HG02943 (cell line): Measurements from ENCODE around the gene SCMH1.

Experiments used
- ATAC-seq: cut with Tn5 transposase; IDR thresholded peaks from one replicate; pipeline ENCODE4 v1.9.1; 2021; ENCODE audit warnings: mild to moderate bottlenecking, low read depth, moderate library complexity; ENCODE audit not compliant: unreplicated experiment

SCMH1 gene

DNA sequence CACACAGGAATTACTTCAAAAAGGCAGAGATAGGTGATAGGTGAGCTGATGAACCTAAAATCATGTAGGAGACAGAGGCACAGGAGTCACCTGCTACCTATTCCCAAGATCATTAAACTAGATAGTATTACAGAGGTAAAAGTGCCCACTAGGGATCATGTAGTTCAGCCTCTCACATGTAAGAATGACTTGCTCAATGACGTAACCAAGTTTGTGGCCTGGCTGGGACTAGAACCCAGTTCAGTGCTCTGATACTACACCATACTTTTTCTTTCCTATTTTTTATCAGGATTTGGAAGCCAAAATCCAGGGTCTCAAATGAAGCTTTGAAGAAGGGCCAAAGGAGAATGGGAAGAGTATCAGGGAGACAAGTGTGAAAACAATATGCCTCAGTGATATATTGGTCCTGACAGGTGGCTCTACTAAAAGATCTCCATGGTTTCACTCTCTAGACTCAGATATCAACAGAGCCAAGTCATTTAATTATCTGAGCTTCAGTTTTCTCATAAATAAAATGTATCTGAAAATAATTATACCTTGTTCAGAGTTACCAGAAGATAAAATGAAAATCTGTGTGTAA, 133.3 kb downstream of the SCMH1 start:
- no peak for ATAC-seq

DNA sequence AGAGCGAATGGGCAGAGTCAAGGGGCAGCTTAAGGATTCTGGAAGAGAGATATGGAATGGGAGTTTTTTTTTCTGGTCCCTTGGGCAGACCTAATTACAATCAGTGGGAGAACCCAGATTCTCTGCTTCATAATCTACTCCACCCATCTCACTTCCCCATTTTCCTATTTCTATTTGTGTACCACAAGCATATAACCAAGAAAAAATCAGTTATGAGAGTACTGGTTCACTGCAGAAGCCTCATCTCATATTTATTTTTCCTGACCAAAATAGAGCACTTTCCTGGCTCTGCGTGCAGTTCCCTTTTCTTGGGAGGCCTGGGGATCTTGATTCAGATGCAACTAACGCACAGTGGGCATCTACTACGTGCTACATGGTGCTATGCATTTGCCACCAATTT, 138.3 kb downstream of the SCMH1 start:
- no peak for ATAC-seq

DNA sequence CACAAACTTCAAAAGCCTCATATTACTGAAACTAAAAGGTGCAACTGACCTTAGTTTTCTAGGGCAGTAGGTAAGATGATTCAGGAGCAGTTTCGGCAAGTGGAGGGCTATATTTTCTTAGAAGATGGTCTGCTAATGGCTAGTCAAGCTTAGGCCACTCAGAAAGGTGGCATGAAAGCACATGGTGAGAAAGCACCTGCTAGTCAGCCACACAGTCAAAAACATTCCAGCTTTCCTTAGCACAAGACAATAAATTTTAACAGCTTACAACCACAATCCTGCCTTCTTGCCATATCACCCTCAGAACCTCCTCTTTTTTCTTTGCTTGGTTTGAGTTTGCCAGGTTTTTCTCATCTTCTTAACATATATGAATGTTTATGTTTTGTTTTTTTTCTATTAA, 139.5 kb downstream of the SCMH1 start:
- no peak for ATAC-seq

DNA sequence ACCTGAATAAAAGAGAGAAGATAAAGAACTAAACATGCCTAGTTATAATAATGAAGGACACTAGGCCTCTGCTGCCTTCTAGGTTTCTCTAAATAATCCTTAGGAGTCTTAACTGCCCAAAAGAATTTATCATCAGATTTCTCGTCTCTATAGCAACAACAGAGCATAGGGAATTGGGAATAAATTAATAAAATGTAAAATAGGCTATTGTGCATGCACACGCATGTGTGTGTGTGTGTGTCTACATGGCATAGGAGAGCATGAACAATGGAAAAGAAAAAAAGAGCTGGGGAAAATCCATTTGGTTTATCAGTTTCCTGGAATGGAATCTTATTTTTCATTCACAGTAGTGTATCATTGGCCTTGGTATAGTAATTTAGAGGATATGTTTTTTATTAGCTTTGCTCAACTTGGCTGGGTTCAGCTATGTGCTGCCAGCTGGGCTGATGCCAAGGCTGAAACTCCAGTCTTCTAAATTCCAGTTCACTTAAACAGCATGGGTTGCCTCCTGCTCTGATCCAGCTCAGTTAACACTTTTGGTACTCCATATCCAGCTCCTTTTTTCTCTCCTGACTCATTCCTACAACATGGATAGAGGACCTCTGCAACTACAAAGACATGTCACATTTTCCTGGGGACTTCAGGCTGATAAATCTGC, 140.0 kb downstream of the SCMH1 start:
- ATAC-seq = no peak

DNA sequence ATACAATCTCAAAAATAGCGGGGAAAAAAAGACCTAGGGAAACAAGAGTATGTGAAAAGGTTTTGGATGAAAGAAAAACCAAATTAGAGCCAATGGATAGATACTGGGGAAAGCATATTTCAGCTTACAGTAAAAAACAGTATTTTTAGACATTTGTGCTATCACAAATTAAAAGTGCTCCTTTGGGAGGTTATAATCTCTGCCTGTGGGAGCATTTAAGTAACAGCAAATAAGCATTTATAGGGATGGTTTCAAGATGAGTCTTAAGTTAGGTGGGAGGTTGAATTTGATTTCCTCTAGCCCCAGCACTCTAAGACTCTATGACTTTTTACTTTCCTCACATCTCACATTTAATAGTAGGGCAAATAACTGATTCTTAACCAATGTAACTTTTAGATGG, 141.0 kb downstream of the SCMH1 start:
- ATAC-seq = no peak

DNA sequence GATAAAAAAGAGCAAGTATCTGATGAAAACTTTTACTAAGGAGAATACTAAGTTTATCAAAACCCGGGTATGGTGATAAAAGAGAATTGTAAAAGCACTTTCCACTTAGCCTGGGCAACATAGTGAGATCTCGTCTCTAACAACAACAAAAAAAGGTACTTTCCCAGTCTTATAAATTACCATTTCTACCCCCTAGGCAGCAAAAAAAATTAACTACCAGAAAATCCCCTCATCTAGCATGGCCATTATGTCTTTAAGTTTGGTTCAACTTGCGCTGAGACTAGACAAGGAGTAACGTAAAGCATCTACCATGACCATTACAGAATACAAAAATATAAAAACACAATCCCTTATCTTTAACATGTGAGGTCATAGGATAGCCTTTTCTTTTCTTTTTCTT, 141.9 kb downstream of the SCMH1 start:
- ATAC-seq = no peak

DNA sequence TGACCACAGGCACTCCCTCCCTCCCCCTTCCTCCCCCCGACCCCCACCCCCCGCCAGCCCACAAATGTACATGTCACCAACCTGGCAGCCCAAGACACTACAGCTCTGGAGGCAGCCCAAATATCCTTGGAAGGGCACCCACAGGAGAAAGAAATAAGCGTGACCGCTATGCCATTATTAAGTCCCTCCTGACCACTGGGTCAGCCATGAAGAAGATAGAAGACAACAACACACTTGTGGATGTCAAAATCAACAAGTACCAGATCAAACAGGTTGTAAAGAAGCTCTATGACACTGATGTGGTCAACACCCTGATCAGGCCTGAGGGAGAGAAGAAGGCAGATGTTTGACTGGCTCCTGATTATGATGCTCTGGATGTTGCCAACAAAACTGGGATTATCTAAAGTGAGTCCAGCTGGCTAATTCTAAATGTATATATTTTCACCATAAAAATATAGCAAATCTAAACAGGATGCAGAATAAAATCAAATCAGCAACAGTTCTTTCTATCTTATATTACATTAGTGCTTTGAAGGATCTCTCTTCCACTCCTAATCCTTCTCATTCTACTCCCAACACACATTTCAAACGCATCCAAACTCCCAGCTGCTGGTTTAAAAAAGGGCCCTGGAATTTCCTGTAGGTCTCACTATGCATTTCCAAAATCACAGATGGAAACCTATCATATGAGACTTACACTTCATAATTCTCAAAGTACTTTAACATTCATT, 143.2 kb downstream of the SCMH1 start:
- no peak for ATAC-seq

DNA sequence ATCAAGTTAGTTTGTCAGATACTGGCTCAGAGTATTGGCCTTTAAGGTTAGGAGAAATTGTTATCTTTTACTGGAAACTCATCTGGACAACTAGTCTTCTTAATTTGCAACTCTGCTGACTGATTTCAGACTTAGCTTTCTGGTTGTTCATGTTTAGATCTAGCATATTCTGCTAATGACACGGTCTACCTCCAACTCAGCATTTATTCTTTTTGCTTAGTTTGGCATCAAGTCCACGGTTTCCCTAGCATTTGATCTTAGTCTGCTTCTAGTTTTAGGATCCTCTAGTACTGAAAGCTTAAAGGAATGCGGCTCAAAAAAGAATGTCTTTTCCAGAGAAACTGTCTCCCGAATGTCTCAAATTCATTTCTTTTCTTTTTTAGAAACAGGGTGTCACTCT, 145.0 kb downstream of the SCMH1 start:
- ATAC-seq = no peak

DNA sequence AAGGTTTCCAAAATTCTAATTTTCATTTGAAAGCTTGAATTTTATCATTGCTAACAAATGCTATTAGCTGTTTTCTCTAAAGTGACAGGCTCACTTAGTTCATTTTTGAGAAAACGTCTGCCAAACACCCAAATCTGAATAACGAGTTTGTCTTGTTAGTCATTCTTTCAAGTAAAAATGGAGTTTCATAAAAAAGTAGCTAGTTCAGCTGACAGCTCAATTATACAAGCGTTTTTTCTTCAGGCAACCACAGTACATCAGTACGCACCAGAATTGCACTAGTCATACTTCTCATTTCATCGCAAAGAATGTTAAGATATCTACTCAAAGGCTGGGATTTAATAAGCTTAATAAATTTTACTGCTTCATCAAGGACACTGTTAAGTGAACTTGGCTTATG, 148.3 kb downstream of the SCMH1 start:
- no peak for ATAC-seq

DNA sequence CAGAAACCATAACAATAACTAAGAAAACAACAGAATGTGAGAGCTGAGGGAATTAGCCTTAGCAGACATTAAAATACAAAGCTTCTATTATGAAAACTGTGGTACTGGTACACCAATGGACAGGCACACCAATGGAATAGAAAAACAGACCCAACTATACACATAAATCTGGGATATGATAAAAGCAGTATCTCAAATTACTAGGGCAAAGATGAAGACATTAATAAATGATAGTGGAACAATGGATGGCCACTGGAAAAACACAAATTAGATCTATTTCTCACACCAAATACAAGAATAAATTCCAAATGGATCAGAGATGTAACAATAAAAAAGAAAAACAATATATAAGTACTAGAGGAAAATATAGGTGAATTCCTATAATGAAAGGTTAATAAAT, 155.2 kb downstream of the SCMH1 start:
- ATAC-seq = no peak

DNA sequence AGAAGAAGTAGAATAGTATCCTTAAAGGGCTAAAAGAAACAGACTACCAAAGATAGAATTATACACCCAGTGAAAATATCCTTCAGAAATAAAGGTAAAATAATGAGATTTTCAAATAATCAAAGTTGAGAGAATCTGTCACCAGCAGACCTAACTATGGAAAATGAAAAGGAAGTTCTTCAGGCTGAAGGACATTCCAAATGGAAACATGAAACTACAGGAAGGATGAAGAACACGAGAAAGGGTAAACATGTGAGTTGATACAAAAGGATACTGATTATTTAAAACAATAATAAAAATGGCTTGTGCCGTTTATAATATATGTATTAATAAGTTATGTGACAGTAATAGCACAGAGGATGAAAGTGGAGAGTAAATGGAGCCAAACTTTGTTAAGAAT, 163.5 kb downstream of the SCMH1 start:
- no peak for ATAC-seq

DNA sequence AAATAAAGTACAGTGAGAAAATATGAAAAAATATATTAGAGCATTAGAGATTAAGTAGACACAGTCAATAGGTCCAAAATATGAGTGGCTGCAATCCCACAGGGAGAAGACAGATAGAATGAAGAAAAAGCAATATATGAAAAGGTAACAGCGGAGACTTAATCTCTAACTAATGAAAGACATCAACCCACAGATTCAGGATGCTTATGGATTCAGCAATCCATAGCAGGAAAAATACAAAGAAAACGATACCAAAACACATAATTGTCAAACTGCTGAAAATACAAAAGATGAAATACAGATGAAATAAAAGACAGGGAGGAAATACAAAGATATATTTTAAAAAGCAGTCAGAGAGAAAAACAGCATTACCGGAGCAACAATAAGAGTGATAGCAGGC, 163.9 kb downstream of the SCMH1 start:
- no peak for ATAC-seq

DNA sequence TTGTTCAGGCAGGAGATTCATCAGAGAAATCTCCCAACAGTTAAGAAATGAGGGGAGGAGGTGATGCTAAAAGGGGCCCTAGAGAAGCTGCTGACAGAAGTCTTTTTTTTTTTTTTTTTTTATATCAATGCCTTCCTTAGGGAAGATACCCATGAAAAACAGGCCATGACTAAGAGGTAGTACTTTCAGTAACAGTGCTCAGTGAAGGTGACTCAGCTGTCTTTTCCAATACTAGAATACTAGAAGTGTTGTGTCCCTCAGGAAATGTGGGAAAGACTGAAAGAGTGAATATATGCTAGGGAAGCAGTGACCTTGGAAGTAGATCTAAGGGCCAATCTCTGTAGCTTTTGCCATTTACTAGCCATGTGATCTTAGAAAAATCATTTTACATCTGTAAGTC, 168.1 kb downstream of the SCMH1 start:
- ATAC-seq = no peak

DNA sequence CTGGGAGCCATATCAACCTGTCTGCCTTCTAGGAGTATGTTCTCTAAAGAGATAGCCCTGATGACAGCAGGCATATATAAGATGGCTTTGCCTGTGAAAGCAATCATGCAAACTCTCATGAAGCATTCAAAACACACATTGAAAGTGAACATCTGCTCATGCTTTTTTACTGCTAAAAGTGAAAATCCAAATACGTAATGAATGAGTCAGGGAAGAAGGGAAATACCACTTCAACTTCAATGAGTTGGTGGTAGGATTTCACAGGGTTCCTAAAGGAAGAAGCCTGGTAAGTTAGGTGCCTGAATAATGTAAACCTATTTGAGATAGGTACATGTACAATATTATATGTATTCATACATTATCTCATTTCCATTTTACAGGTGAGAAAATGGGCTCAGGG, 170.1 kb downstream of the SCMH1 start:
- no peak for ATAC-seq

DNA sequence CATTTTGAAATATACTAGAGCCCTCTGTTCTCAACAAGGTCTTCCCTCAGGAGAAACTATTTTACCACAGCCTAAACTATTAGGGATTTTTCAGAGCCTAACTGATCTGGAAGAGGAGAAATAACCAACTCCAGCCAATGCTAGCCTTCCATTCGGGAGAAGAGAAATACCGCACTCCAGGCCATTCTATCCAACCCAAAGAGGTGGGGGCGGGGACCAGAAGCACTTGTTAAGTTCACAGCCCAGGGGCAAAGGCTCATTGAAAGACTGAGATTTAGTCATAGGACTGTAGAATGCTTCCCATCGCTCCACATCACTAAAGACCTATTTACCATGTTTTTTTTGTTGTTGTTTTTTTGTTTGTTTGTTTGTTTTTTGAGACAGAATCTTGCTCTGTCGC, 185.2 kb downstream of the SCMH1 start:
- ATAC-seq = no peak

DNA sequence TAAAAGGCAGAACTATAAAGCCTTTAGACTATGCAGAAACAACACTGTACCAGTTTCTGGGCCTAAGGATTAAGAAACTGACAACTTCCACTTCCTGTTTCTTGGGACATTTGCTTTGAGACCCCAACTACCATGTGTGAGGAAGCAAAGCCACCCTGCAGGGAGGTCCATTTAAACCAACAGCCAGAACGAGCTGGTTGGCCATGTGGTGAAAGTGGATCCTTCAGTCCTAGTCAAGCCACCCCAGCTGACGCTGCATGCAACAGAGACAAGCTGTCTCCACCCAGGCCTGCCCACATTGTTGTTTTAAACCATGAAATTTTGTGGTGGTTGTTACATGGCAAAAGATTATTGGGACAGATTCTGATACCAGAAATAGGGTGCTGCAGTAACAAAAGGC, 188.8 kb downstream of the SCMH1 start:
- ATAC-seq = no peak

DNA sequence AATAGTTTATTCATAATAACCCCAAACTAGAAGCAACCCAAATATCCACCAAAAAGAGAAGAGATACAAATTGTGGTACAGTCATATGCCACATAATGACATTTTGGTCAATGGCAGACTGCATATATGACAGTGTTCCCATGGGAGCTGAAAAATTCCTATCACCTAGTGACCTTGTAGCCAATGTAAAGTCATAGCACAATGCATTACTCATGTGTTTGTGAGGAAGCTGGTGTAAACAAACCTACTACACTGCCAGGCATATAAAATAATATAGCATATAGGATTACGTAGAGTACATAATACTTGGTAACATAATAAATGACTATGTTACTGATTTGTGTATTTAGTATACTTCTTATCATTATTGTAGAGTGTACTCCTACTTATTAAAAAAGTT, 191.1 kb downstream of the SCMH1 start:
- no peak for ATAC-seq

DNA sequence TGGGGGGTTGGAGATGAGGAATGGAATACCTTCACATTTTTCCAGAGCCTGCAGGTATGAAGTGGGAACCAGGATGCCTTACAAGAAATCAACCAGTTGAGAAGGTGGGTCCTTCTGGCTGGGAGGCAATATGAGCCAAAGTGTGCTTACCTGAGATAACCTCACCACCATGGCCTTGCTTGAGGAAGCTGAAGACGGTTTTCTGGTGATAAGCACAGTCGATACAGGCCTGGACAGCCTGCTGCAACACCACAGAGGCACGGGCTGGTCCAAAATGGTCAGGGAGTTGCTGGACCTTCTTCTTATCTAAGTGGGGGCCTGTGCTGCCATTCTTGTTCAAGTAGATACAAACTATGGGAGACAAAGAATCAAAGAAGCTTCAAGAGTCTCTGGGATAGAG, 193.6 kb downstream of the SCMH1 start:
- ATAC-seq = no peak

DNA sequence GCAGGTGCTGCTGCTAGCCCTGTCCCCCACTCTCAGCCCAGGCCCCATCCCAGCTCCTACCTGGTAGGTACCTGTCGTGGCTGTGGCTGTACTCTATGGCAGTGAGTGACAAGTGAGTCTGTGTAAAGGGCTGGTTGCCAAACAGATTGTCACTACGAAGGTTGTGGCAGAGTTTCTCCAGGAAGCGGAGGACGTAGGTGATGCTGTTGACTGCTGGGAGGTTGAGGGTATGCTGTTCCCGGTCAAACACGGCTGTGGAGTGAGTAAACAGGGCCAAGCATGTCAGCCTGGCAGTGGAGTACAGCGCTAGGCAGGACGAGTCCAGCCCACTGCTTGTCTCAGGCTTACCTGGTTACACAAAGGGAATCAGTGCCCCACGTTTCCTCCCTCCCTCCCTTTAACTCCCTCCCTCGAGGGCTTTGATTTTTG, 195.7 kb downstream of the SCMH1 start:
- ATAC-seq = no peak

DNA sequence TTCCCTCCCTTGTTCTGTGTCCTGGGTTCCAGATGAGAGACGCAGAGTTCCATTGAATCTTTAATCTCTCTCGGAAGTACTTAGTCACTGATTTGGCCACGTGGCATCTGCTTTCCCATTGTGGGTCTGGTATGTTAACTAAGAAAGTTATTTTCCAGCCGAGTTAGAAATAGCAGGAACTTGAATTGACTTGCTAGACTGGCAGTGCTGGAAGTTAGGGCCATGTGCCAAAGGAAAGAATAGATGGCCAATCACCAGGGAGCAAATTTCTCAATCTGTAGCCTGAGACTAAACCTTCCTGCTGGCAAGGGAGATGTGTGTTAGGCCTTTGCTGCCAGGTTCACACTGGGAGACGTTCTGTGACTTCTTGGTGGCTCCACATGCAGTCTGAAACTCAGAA, 196.4 kb downstream of the SCMH1 start:
- no peak for ATAC-seq

DNA sequence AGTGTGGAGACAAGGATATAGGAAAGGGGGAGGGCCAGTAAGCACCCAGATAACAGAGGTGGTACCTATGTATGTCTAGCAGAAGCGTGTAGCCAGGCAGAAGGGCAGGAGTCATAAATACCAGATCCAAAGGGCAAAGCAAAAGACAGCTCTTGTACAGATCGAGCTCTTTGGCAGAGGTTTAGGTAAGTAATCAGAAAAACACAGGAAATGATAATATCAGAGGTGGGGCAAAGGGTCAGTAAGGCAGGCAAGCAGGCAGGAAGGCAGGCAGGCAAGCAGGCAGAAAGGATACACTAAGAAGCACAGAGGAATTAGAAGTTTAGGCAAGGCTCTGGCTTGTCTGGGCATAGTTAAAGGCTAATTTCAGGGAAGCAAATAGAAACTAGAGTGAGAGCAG, 197.9 kb downstream of the SCMH1 start:
- ATAC-seq = no peak

DNA sequence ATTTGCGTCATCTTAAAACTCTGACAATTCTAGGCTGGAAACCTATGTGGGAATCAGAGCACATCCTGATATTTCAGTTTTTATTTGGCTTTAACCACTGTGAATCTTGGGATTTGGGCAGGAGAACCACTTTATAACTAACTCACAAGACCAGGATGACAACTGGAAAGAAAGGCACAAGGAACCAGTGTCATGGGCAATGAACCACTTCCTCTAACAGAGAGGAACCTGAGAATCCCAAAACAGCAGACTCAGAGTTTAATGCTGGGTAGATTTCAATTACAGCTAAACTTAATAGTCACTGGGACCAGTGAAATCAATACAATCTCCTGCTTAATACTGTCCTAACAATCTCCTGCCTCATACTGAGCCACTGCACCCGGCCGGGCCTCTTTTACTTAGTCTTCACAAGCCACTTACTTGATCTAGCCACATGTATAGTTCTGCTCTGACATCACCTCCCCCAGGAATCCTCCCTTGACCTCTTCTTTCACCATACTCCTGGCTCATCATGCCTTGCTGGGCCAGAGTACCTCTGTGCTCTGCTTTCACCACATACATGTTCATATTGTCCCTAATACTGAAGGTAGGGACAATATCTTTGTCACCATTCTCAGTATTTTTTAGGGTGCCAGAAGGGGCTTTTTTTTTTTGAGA, 200.4 kb downstream of the SCMH1 start:
- ATAC-seq = no peak
